ENCODE measurements around the gene NDUFB6. TPM values are rescaled to one million over a fixed set of nuclear protein-coding genes. Genes with fewer than 3 reads are reported as not detected.

The NDUFB6 gene
- total RNA-seq, 1 experiment from 2014 or later, result 60.2 TPM

GRCh38 chr9:32558408-32558934, 14.5 kb downstream of the NDUFB6 start:
- no peak overlapping the region for H3T11ph ChIP-seq (ENCODE audit: low read length)
- no peak for DNase-seq
- no peak overlapping the region for H3K27ac Mint-ChIP-seq
- H3K4me3 Mint-ChIP-seq, result no peak overlapping the region
- H2BK12ac ChIP-seq (ENCODE audit: insufficient read length, low read depth, low read length), result no peak overlapping the region
- H3K27me3 ChIP-seq (ENCODE audit: insufficient read depth, low read length), result no peaks in the 10 kb centered on the region
- H2BK20ac ChIP-seq (ENCODE audit: low read depth, low read length, poor library complexity, severe bottlenecking), result no peak overlapping the region
- no peaks in the 10 kb centered on the region for H3K79me2 ChIP-seq (ENCODE audit: insufficient read depth, low read length)
- no peaks in the 10 kb centered on the region for H3K23me2 ChIP-seq (ENCODE audit: insufficient read length, low read depth, low read length, poor library complexity, severe bottlenecking)
- H2BK5ac ChIP-seq (ENCODE audit: insufficient read length, low read length), result no peak overlapping the region
- H3K4me1 ChIP-seq (ENCODE audit: insufficient read depth, low read length), result no peaks in the 10 kb centered on the region
- no peak overlapping the region for H3K4ac ChIP-seq (ENCODE audit: low read depth, low read length)
- H3K14ac ChIP-seq (ENCODE audit: insufficient read depth, low read length), result no peak overlapping the region
- no peaks in the 10 kb centered on the region for H3K9me3 ChIP-seq (ENCODE audit: control insufficient read depth, low read depth, low read length)
- no peak overlapping the region for H3K18ac ChIP-seq (ENCODE audit: insufficient read length, low read depth, low read length)
- no peak overlapping the region for H4K8ac ChIP-seq (replicated peaks; ENCODE audit: insufficient read length, low read depth, low read length)
- H3K56ac ChIP-seq (ENCODE audit: insufficient read length, low read depth, low read length), result no peak overlapping the region
- H3K27ac ChIP-seq (ENCODE audit: insufficient read length, low read depth, low read length), result no peak overlapping the region
- H4K5ac ChIP-seq (ENCODE audit: insufficient read length, low read depth, low read length), result no peak overlapping the region
- H3K23ac ChIP-seq (ENCODE audit: insufficient read length, low read depth, low read length), result no peak overlapping the region
- H3K79me1 ChIP-seq (ENCODE audit: insufficient read depth, low read depth, low read length, poor library complexity, severe bottlenecking), result no peaks in the 10 kb centered on the region
- TF ChIP-seq CTCF (conservative IDR thresholded peaks at IDR 0.05), result no peak
- H3K4me1 Mint-ChIP-seq, result peaks cover 0 to under 1% of the 10 kb centered on the region in 2 experiments; a peak in 1 of 4 replicates
- no peak overlapping the region for H2AK5ac ChIP-seq (ENCODE audit: insufficient read length, low read length)
- no peak overlapping the region for H2BK120ac ChIP-seq (ENCODE audit: low read depth, low read length, poor library complexity, severe bottlenecking)
- H3K27me3 Mint-ChIP-seq (ENCODE audit: low read depth), result no peaks in the 10 kb centered on the region
- H3K36me3 Mint-ChIP-seq (ENCODE audit: insufficient read depth in 1 of 3, low read depth in 3 of 3), result peaks cover 0 to 4% (median 0%) of the 10 kb centered on the region in 3 experiments; a peak in 1 of 7 replicates
- no peaks in the 10 kb centered on the region for H4K20me1 ChIP-seq (ENCODE audit: control insufficient read depth, insufficient read depth, insufficient read length)
- H2BK15ac ChIP-seq (ENCODE audit: low read depth, low read length), result no peak overlapping the region
- H4K91ac ChIP-seq (ENCODE audit: insufficient read length, low read depth, low read length), result no peak overlapping the region
- WGBS (ENCODE audit: extremely low coverage, insufficient read length, low lambda C conversion rate), result no CpG with 5 or more reads among the region's 3 CpGs
- no peaks in the 10 kb centered on the region for H3K9me3 Mint-ChIP-seq
- no peak overlapping the region for H3K4me2 ChIP-seq (ENCODE audit: insufficient read depth, insufficient read length, low read length)
- no peak overlapping the region for H3K9ac ChIP-seq (ENCODE audit: extremely low read depth, insufficient read length, low read length)
- no peak overlapping the region for H2AFZ ChIP-seq (ENCODE audit: low read length)

All from H9 (cell line).